Stomach (tissue), 9 donors: ENCODE data around the gene CLDN7. TPM values are rescaled to one million over a fixed set of nuclear protein-coding genes. Genes with fewer than 3 reads are reported as not detected.
A peak's percentile ranks its signal among the peaks of the same experiment; 100 is the strongest.
"Not testable (repeated sequence)": the region's sequence is repeated elsewhere in the genome, so short reads cannot be mapped to it uniquely, and the experiment has no call there.

Experiments
- DNase-seq, 2 donors: peaks; one replicate each; pipeline versions ENCODE4 v3.0.0 to v3.0.0-alpha.2; 2013 to 2019
- H3K27ac ChIP-seq, 5 donors: fragments of 200-600 bp in 4 of 5; sonication (generic) in 4 of 5; one replicate each; pipeline ENCODE4 v1.5.1; 2013 to 2019; ENCODE audit warnings: mild to moderate bottlenecking in 1 of 5, moderate library complexity in 1 of 5
- H3K27me3 ChIP-seq, 3 donors: fragments of 200-600 bp; sonication (generic); one replicate each; pipeline ENCODE4 v1.5.1; 2017 to 2019; ENCODE audit warnings: mixed run types in 1 of 3
- H3K36me3 ChIP-seq, 4 donors: fragments of 200-600 bp; sonication (generic); 1 replicate in 3 of 4; 2 replicates in 1 of 4; pipeline ENCODE4 v1.5.1; 2016 to 2019
- H3K4me1 ChIP-seq, 4 donors: fragments of 200-600 bp; sonication (generic); one replicate each; pipeline ENCODE4 v1.5.1; 2016 to 2019
- H3K4me3 ChIP-seq, 4 donors: fragments of 200-600 bp; sonication (generic) in 3 of 4; one replicate each; pipeline ENCODE4 v1.5.1; 2016 to 2019; ENCODE audit warnings: mild to moderate bottlenecking in 1 of 4
- H3K9me3 ChIP-seq, 4 donors: fragments of 200-600 bp; sonication (generic); one replicate each; pipeline ENCODE4 v1.5.1; 2016 to 2019
- CTCF ChIP-seq, 7 experiments: fragments of 450-650 bp in 4 of 7; fragments of 200-600 bp in 3 of 7; sonication (generic) in 3 of 7; IDR thresholded peaks; one replicate each; pipeline ENCODE4 v1.5.1; 2016 to 2019; ENCODE audit warnings: antibody characterized with exemption in 7 of 7, control low read depth in 2 of 7, mild to moderate bottlenecking in 1 of 7
- EP300 ChIP-seq: sonication (generic); formaldehyde crosslinking; IDR thresholded peaks from one replicate; pipeline ENCODE4 v1.6.1; 2017; ENCODE audit warnings: antibody characterized with exemption
- POLR2A ChIP-seq, 4 donors: fragments of 450-650 bp; IDR thresholded peaks; one replicate each; pipeline ENCODE4 v1.6.1; 2016; ENCODE audit warnings: antibody characterized with exemption in 4 of 4, control low read depth in 2 of 4, mild to moderate bottlenecking in 1 of 4, moderate library complexity in 1 of 4
- POLR2AphosphoS5 ChIP-seq, 3 donors: sonication (generic); formaldehyde crosslinking; IDR thresholded peaks; one replicate each; pipeline ENCODE4 v1.6.1; 2016; ENCODE audit warnings: antibody characterized with exemption in 3 of 3
- WGBS, 5 donors: extraction: QIAGEN DNeasy Blood & Tissue Kit in 3 of 5; methylation state at CpG; one replicate each; pipeline versions ENCODE4 v1.1.5 to v1.1.7; 2013 to 2018; 5-methylcytosine and 5-hydroxymethylcytosine counted together
- intact Hi-C: fragments of 100-400 bp; cut with DNase I; formaldehyde crosslinking; loops from one replicate; pipeline ENCODE4 v1.15.1; 2023; ENCODE audit warnings: low total_unique reads
- polyA plus RNA-seq, 3 donors: library from polyadenylated mRNA; stranded (reverse); fragments of 200-250 nt; gene quantifications; one replicate each; pipeline ENCODE4 v1.2.3, GENCODE V29; 2013
- total RNA-seq, 5 donors: library from RNA; depleted of rRNA; stranded (reverse); fragments of >200 nt; gene quantifications; one replicate each; pipeline versions ENCODE4 v1.1.0 to v1.2.3, GENCODE V29; 2014 to 2016
- donor health status: healthy with polysubstance abuse.
- donor health status: Bipolar disorder and iron deficiency.
- donor health status: healthy.

The CLDN7 gene
- total and polyA plus RNA-seq, 8 donors = 1.8 to 829 (median 13.7) TPM

- H3K27ac ChIP-seq = no peak overlapping the region
- H3K36me3 ChIP-seq = peaks cover 25 to 41% (median 36%) of the 10 kb centered on the region in 4 donors
- H3K4me3 ChIP-seq = no peak overlapping the region
- no peaks in the 10 kb centered on the region for H3K27me3 ChIP-seq
- 63 to 68% (median 65%) methylated on average over 4 of the region's 4 CpGs for WGBS, 5 donors
- H3K4me1 ChIP-seq = peaks cover 32 to 53% (median 42%) of the 10 kb centered on the region in 4 donors
- DNase-seq = peak in 1 of 2 donors; percentile 4
- H3K9me3 ChIP-seq = no peaks in the 10 kb centered on the region
- TF ChIP-seq CTCF (IDR thresholded peaks at IDR 0.05) (no peak), EP300 (no peak)
- intact Hi-C loops = no loop called here
These were observed 13.5 kb downstream of the CLDN7 start for GRCh38 chr17:7248796-7249195.

- Histone ChIP-seq H3K27ac (no peak overlapping the region), H3K4me3 (no peak overlapping the region), H3K36me3 (peaks cover 25 to 44% (median 37%) of the 10 kb centered on the region in 4 donors), H3K4me1 (peaks cover 28 to 50% (median 37%) of the 10 kb centered on the region in 4 donors), H3K27me3 (no peaks in the 10 kb centered on the region), H3K9me3 (no peaks in the 10 kb centered on the region)
- no peak for DNase-seq
- intact Hi-C loops = no loop called here
- 86 to 91% (median 89%) methylated on average over 5 of the region's 5 CpGs for WGBS, 5 donors
- TF ChIP-seq EP300 = no peak
- TF ChIP-seq POLR2AphosphoS5 (IDR thresholded peaks at IDR 0.05) = no peak
- no peak for TF ChIP-seq CTCF (IDR thresholded peaks at IDR 0.05)
- TF ChIP-seq POLR2A (IDR thresholded peaks at IDR 0.05) = no peak
These were observed 15.5 kb downstream of the CLDN7 start for GRCh38 chr17:7246779-7247178.

- H3K27ac ChIP-seq = peak overlapping the region in 4 of 5 donors; percentile 95 to 99 (median 98)
- intact Hi-C loops, DNase-seq: not testable (repeated sequence)
These were observed 18.4 kb downstream of the CLDN7 start for GRCh38 chr17:7243838-7244237.

GRCh38 chr17:7243453-7243729 is 18.9 kb downstream of the CLDN7 start:
- DNase-seq = no peak
- intact Hi-C loops = no loop called here
- Histone ChIP-seq H3K9me3 (no peaks in the 10 kb centered on the region), H3K4me1 (peaks cover 21 to 42% (median 31%) of the 10 kb centered on the region in 4 donors), H3K27me3 (no peaks in the 10 kb centered on the region), H3K4me3 (peak overlapping the region; percentile 77 to 97 (median 82)), H3K27ac (peak overlapping the region; percentile 94 to 99 (median 97)), H3K36me3 (peaks cover 34 to 52% (median 47%) of the 10 kb centered on the region in 4 donors)
- TF ChIP-seq POLR2A (IDR thresholded peaks at IDR 0.05) (no peak), CTCF (IDR thresholded peaks at IDR 0.05) (no peak), EP300 (no peak), POLR2AphosphoS5 (IDR thresholded peaks at IDR 0.05) (no peak)
- WGBS, 5 donors = 21 to 41% (median 25%) methylated on average over 2 of the region's 2 CpGs

More at GRCh38 chr17:7243838-7244237, 18.4 kb downstream of the CLDN7 start:
- peaks cover 34 to 52% (median 47%) of the 10 kb centered on the region in 4 donors for H3K36me3 ChIP-seq
- not testable (repeated sequence) for H3K27me3 ChIP-seq, H3K9me3 ChIP-seq
- WGBS, 5 donors = 55 to 74% (median 72%) methylated on average over 6 to 10 of the region's 10 CpGs
- H3K4me1 ChIP-seq = peaks cover 24 to 46% (median 35%) of the 10 kb centered on the region in 4 donors
- peak overlapping the region in 2 of 4 donors; percentile 78 to 86 for H3K4me3 ChIP-seq

GRCh38 chr17:7242717-7243452 is 19.4 kb downstream of the CLDN7 start:
- Histone ChIP-seq H3K4me1 (peaks cover 20 to 38% (median 30%) of the 10 kb centered on the region in 4 donors), H3K36me3 (peaks cover 34 to 52% (median 47%) of the 10 kb centered on the region in 4 donors), H3K4me3 (peak overlapping the region; percentile 77 to 97 (median 82)), H3K9me3 (no peaks in the 10 kb centered on the region), H3K27me3 (no peaks in the 10 kb centered on the region), H3K27ac (peak overlapping the region; percentile 94 to 99 (median 97))
- WGBS, 5 donors = 0 to 4% (median 1%) methylated on average over 44 to 49 of the region's 49 CpGs
- DNase-seq = peak; percentile 97 to 98
- TF ChIP-seq POLR2AphosphoS5 (IDR thresholded peaks at IDR 0.05) (peak; percentile 87 to 98 (median 97)), CTCF (IDR thresholded peaks at IDR 0.05) (peak in 2 of 7 experiments; percentile 12 to 17), EP300 (peak; percentile 37), POLR2A (IDR thresholded peaks at IDR 0.05) (no peak)
- intact Hi-C loops = no loop called here
